ENCODE measurements around the gene SLC9A7.

SLC9A7 gene

GRCh38 chrX:46628460-46629371 lies 130.2 kb downstream of the SLC9A7 start:
- Histone ChIP-seq H3K9ac (ENCODE audit: low read length) (no peak overlapping the region), H3K4me1 (ENCODE audit: control insufficient read depth, insufficient read depth, low read length) (no peaks in the 10 kb centered on the region), H3K4me3 (ENCODE audit: low read length) (no peak overlapping the region), H3K36me3 (ENCODE audit: control insufficient read depth, insufficient read depth, low read length) (no peaks in the 10 kb centered on the region), H3K27me3 (ENCODE audit: control insufficient read depth, insufficient read depth, low read length) (no peaks in the 10 kb centered on the region), H3K9me3 (ENCODE audit: control insufficient read depth, low read length) (no peaks in the 10 kb centered on the region)

- H3K4me3 ChIP-seq (ENCODE audit: low read length), result no peak overlapping the region
- H3K9me3 ChIP-seq (ENCODE audit: control insufficient read depth, low read length), result no peaks in the 10 kb centered on the region
- no peaks in the 10 kb centered on the region for H3K27me3 ChIP-seq (ENCODE audit: control insufficient read depth, insufficient read depth, low read length)
- no peaks in the 10 kb centered on the region for H3K36me3 ChIP-seq (ENCODE audit: control insufficient read depth, insufficient read depth, low read length)
- no peaks in the 10 kb centered on the region for H3K4me1 ChIP-seq (ENCODE audit: control insufficient read depth, insufficient read depth, low read length)
- no peak overlapping the region for H3K9ac ChIP-seq (ENCODE audit: low read length)
These were observed 131.1 kb downstream of the SLC9A7 start for GRCh38 chrX:46627711-46628419.

GRCh38 chrX:46627062-46627461 lies 131.9 kb downstream of the SLC9A7 start:
- H3K9me3 ChIP-seq (ENCODE audit: control insufficient read depth, low read length), result no peaks in the 10 kb centered on the region
- no peak overlapping the region for H3K4me3 ChIP-seq (ENCODE audit: low read length)
- H3K36me3 ChIP-seq (ENCODE audit: control insufficient read depth, insufficient read depth, low read length), result no peaks in the 10 kb centered on the region
- H3K27me3 ChIP-seq (ENCODE audit: control insufficient read depth, insufficient read depth, low read length), result no peaks in the 10 kb centered on the region
- no peaks in the 10 kb centered on the region for H3K4me1 ChIP-seq (ENCODE audit: control insufficient read depth, insufficient read depth, low read length)
- H3K9ac ChIP-seq (ENCODE audit: low read length), result no peak overlapping the region

GRCh38 chrX:46626566-46626965 lies 132.4 kb downstream of the SLC9A7 start:
- H3K9me3 ChIP-seq (ENCODE audit: control insufficient read depth, low read length), result no peaks in the 10 kb centered on the region
- H3K4me3 ChIP-seq (ENCODE audit: low read length), result no peak overlapping the region
- no peak overlapping the region for H3K9ac ChIP-seq (ENCODE audit: low read length)
- no peaks in the 10 kb centered on the region for H3K27me3 ChIP-seq (ENCODE audit: control insufficient read depth, insufficient read depth, low read length)
- H3K4me1 ChIP-seq (ENCODE audit: control insufficient read depth, insufficient read depth, low read length), result no peaks in the 10 kb centered on the region
- H3K36me3 ChIP-seq (ENCODE audit: control insufficient read depth, insufficient read depth, low read length), result no peaks in the 10 kb centered on the region

DNA sequence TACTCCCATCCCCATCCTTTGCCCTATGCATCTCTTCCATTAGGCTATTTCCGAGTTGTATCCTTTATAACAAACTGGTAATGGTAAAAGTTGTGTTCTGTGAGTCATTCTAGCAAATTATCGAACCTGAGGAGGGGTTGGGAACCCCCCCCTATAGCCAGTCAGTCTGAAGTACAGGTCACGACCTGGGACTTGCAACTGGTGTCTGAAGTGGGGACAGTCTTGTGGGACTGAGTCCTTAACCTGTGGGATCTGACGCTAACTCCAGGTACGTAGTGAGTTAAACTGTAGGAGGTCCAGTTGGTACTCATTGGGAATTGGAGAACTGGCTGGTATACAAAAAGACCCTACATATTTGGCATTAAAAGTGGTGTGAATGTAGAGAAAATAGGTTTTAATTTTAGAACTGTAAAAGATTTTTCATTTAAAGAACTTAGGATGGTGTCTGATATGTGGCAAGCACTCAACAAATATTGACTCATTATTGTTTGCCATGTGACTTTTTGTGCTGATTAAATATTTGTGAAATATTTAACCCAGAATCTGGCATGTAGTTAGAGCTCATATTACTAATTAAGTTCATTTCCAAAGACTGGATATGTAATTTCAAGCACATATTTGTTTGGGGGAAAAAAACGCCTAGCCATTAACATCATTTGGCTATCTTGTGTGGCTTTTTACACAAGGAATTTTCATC lies 134.7 kb downstream of the SLC9A7 start:
- no peaks in the 10 kb centered on the region for H3K27me3 ChIP-seq (ENCODE audit: control insufficient read depth, insufficient read depth, low read length)
- no peaks in the 10 kb centered on the region for H3K9me3 ChIP-seq (ENCODE audit: control insufficient read depth, low read length)
- H3K9ac ChIP-seq (ENCODE audit: low read length), result no peak overlapping the region
- no peaks in the 10 kb centered on the region for H3K4me1 ChIP-seq (ENCODE audit: control insufficient read depth, insufficient read depth, low read length)
- H3K36me3 ChIP-seq (ENCODE audit: control insufficient read depth, insufficient read depth, low read length), result no peaks in the 10 kb centered on the region
- H3K4me3 ChIP-seq (ENCODE audit: low read length), result no peak overlapping the region

GRCh38 chrX:46621572-46621971 lies 137.3 kb downstream of the SLC9A7 start:
- Histone ChIP-seq H3K4me3 (ENCODE audit: low read length) (no peak overlapping the region), H3K4me1 (ENCODE audit: control insufficient read depth, insufficient read depth, low read length) (no peaks in the 10 kb centered on the region), H3K36me3 (ENCODE audit: control insufficient read depth, insufficient read depth, low read length) (no peaks in the 10 kb centered on the region), H3K9ac (ENCODE audit: low read length) (no peak overlapping the region), H3K9me3 (ENCODE audit: control insufficient read depth, low read length) (no peaks in the 10 kb centered on the region), H3K27me3 (ENCODE audit: control insufficient read depth, insufficient read depth, low read length) (no peaks in the 10 kb centered on the region)

DNA sequence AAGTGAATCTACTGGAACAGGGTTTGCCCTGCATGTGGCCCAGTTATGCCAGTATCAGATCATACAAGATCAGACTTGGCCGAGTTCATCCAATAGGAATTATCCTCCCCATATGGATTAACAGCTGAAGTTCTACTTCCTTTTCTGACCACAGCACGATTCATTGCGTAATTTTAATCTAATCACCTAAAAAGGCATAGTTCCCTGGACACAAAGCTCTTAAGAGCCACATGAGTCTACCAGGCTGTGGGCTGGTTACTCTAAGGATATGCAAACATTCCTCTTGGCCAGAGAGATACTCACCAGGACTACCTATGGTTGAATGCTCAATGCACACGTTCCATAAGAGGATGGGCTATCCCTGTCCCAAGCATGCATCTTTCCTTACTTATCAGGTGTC lies 138.4 kb downstream of the SLC9A7 start:
- Histone ChIP-seq H3K9me3 (ENCODE audit: control insufficient read depth, low read length) (no peaks in the 10 kb centered on the region), H3K9ac (ENCODE audit: low read length) (no peak overlapping the region), H3K4me3 (ENCODE audit: low read length) (no peak overlapping the region), H3K4me1 (ENCODE audit: control insufficient read depth, insufficient read depth, low read length) (no peaks in the 10 kb centered on the region), H3K27me3 (ENCODE audit: control insufficient read depth, insufficient read depth, low read length) (no peaks in the 10 kb centered on the region), H3K36me3 (ENCODE audit: control insufficient read depth, insufficient read depth, low read length) (no peaks in the 10 kb centered on the region)

DNA sequence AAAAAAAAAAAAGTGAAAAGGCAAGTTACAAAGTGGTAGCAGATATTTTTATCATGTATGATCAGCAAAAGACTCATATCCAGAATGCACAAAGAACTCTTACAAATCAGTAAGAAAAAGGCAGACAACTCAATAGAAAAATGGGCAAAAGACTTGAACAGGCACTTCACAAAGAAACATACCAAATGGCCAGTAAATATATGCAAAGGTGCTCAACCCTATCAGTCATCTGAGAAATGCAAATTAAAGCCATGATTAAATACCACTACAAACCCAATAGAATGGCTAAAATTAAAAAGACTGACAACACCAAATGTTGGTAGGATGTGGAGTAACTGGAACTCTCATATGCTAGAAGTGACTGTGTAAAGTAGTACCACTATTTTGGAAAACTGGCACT lies 140.0 kb downstream of the SLC9A7 start:
- Histone ChIP-seq H3K9me3 (ENCODE audit: control insufficient read depth, low read length) (no peaks in the 10 kb centered on the region), H3K4me3 (ENCODE audit: low read length) (no peak overlapping the region), H3K4me1 (ENCODE audit: control insufficient read depth, insufficient read depth, low read length) (no peaks in the 10 kb centered on the region), H3K36me3 (ENCODE audit: control insufficient read depth, insufficient read depth, low read length) (no peaks in the 10 kb centered on the region), H3K27me3 (ENCODE audit: control insufficient read depth, insufficient read depth, low read length) (no peaks in the 10 kb centered on the region), H3K9ac (ENCODE audit: low read length) (no peak overlapping the region)

GRCh38 chrX:46617906-46618305 lies 141.0 kb downstream of the SLC9A7 start:
- no peaks in the 10 kb centered on the region for H3K36me3 ChIP-seq (ENCODE audit: control insufficient read depth, insufficient read depth, low read length)
- H3K4me3 ChIP-seq (ENCODE audit: low read length), result no peak overlapping the region
- H3K9ac ChIP-seq (ENCODE audit: low read length), result no peak overlapping the region
- no peaks in the 10 kb centered on the region for H3K4me1 ChIP-seq (ENCODE audit: control insufficient read depth, insufficient read depth, low read length)
- no peaks in the 10 kb centered on the region for H3K27me3 ChIP-seq (ENCODE audit: control insufficient read depth, insufficient read depth, low read length)
- H3K9me3 ChIP-seq (ENCODE audit: control insufficient read depth, low read length), result no peaks in the 10 kb centered on the region

DNA sequence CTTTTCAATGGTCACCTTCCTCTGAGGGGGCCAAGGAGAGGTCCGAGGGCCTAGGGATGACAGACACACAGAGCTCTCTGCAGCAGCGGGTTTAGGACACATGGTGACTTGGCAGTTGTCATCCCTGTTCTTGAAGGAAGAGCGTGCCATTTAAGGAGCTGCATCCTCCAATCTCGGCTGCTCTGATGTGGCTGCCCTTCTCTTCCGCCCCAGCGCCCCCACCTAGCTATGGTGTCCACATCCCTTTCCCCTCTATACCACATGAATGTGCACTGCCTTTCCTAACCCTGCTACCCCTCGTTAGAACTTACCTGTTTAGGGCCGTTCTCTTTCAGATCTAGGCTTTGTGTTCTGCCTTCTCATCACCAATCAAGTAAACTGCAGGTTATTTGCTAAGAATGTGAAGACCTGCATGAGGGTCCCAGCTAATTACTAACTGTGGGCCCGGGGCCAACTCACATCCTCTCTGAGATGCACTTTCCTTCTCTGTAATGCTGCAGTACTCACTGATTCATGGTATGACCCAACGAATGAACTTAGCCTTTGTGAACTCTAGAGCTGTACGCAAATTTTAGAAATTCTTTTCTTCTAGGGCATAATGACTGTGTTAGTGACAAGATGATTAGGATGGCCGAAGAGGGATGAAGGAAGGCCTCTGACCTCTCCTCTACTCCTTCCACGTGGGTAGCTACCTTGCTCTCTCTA lies 147.1 kb downstream of the SLC9A7 start:
- no peaks in the 10 kb centered on the region for H3K27me3 ChIP-seq (ENCODE audit: control insufficient read depth, insufficient read depth, low read length)
- H3K36me3 ChIP-seq (ENCODE audit: control insufficient read depth, insufficient read depth, low read length), result no peaks in the 10 kb centered on the region
- H3K4me1 ChIP-seq (ENCODE audit: control insufficient read depth, insufficient read depth, low read length), result no peaks in the 10 kb centered on the region
- H3K9ac ChIP-seq (ENCODE audit: low read length), result no peak overlapping the region
- H3K9me3 ChIP-seq (ENCODE audit: control insufficient read depth, low read length), result no peaks in the 10 kb centered on the region
- no peak overlapping the region for H3K4me3 ChIP-seq (ENCODE audit: low read length)

- H3K4me3 ChIP-seq (ENCODE audit: low read length), result no peak overlapping the region
- no peaks in the 10 kb centered on the region for H3K4me1 ChIP-seq (ENCODE audit: control insufficient read depth, insufficient read depth, low read length)
- no peak overlapping the region for H3K9ac ChIP-seq (ENCODE audit: low read length)
- H3K9me3 ChIP-seq (ENCODE audit: control insufficient read depth, low read length), result no peaks in the 10 kb centered on the region
- H3K36me3 ChIP-seq (ENCODE audit: control insufficient read depth, insufficient read depth, low read length), result no peaks in the 10 kb centered on the region
- no peaks in the 10 kb centered on the region for H3K27me3 ChIP-seq (ENCODE audit: control insufficient read depth, insufficient read depth, low read length)
These were observed 148.8 kb downstream of the SLC9A7 start for GRCh38 chrX:46610070-46610658.

Data from mucosa of stomach (tissue), 1 donor.